ENCODE data around the gene CAMK2B.

The CAMK2B gene

DNA sequence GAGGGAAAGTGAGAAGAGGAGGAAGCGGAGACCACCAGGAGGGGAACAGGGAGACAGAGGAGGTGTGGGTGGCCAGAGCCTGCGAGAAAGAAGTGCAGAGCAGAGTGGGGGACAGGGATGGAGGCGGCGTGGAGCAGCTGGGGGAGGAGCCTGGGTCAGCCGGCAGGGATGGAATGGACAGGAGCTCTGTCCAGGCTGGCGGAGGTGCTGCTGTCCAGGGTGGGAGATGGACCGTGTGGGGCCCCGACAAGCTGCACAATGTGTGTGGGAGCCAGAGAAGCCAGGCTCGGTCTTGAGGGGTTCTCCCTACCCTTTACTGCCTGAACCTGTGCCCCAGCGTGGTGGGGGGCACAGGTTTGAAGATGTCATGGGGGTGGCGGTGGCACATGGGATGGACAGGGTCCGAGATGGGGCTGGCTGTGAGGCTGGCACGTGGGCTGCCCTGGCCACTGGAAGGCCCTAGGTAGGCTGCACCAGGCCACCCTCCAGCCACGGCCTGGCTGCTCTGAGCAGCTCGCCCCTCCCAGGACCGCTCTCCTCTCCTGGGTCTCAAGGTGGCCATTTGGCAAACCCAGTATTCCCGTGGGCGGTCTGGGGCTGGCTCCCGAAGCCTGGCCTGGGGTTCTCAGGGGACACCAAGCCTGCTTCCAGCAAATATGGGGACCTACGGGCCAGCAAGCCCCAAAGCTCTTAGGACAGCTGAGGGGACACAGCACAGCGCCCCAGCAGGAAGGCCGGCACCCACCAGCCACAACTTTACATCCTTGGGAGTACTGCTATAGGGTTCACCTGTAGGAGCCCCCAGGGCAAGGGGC is 92.3 kb downstream of the CAMK2B start:
- TF ChIP-seq, protein P1, sequence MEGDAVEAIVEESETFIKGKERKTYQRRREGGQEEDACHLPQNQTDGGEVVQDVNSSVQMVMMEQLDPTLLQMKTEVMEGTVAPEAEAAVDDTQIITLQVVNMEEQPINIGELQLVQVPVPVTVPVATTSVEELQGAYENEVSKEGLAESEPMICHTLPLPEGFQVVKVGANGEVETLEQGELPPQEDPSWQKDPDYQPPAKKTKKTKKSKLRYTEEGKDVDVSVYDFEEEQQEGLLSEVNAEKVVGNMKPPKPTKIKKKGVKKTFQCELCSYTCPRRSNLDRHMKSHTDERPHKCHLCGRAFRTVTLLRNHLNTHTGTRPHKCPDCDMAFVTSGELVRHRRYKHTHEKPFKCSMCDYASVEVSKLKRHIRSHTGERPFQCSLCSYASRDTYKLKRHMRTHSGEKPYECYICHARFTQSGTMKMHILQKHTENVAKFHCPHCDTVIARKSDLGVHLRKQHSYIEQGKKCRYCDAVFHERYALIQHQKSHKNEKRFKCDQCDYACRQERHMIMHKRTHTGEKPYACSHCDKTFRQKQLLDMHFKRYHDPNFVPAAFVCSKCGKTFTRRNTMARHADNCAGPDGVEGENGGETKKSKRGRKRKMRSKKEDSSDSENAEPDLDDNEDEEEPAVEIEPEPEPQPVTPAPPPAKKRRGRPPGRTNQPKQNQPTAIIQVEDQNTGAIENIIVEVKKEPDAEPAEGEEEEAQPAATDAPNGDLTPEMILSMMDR (IDR thresholded peaks at IDR 0.05; ENCODE audit: borderline replicate concordance, extremely low read depth, low read length, poor library complexity, severe bottlenecking), result no peak
- TF ChIP-seq EZH2 (IDR thresholded peaks at IDR 0.05; ENCODE audit: borderline replicate concordance, low read depth, low read length, severe bottlenecking), result no peak
- H4K20me1 ChIP-seq (ENCODE audit: insufficient read depth, low read length), result no peaks in the 10 kb centered on the region
- no peak overlapping the region for H3K9ac ChIP-seq (ENCODE audit: low read depth, low read length)
- DNase-seq (no peak), ATAC-seq (ENCODE audit: insufficient read depth, low read depth) (no peak)
- no peaks in the 10 kb centered on the region for H3K36me3 ChIP-seq (ENCODE audit: insufficient read depth, low read length)
- H3K4me1 ChIP-seq (ENCODE audit: insufficient read depth, low read length), result no peaks in the 10 kb centered on the region
- H3K27ac ChIP-seq (ENCODE audit: low read length), result no peak overlapping the region
- H3K4me3 ChIP-seq (ENCODE audit: low read depth in 1 of 2, low read length in 2 of 2), result no peak overlapping the region
- H2AFZ ChIP-seq (ENCODE audit: low read depth, low read length), result no peak overlapping the region
- no peaks in the 10 kb centered on the region for H3K9me3 ChIP-seq (ENCODE audit: insufficient read depth, low read length, severe bottlenecking)
- peaks cover 3% of the 10 kb centered on the region for H3K27me3 ChIP-seq (ENCODE audit: insufficient read depth, low read length, poor library complexity)
- no peaks in the 10 kb centered on the region for H3K79me2 ChIP-seq (ENCODE audit: insufficient read depth, low read length)
- H3K4me2 ChIP-seq (ENCODE audit: insufficient read depth, low read length), result no peak overlapping the region

DNA sequence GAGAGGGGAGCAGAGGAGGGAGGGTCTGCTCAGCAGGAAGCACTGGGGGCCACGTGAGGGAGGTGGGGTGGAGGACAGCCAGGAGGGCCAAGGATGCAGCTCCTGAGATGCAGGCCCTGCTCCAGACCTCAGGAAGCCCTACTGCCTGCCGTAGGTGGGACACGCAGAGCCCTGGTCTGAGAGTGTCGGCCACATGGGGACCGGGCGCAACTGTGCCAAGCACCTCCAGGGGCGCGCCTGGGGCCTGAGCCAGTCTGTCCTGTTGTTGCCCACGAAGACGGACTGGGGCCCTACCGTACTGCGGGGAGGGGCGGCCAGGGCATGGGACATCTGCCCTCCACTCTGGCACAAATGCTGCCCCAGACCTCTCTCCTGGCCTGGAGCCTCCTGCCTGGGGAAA is 93.0 kb downstream of the CAMK2B start:
- no peak for TF ChIP-seq EZH2 (IDR thresholded peaks at IDR 0.05; ENCODE audit: borderline replicate concordance, low read depth, low read length, severe bottlenecking)
- TF ChIP-seq, protein P1 (IDR thresholded peaks at IDR 0.05; ENCODE audit: borderline replicate concordance, extremely low read depth, low read length, poor library complexity, severe bottlenecking), result no peak
- H4K20me1 ChIP-seq (ENCODE audit: insufficient read depth, low read length), result no peaks in the 10 kb centered on the region
- no peaks in the 10 kb centered on the region for H3K9me3 ChIP-seq (ENCODE audit: insufficient read depth, low read length, severe bottlenecking)
- no peak overlapping the region for H3K9ac ChIP-seq (ENCODE audit: low read depth, low read length)
- DNase-seq, result no peak
- H3K4me1 ChIP-seq (ENCODE audit: insufficient read depth, low read length), result no peaks in the 10 kb centered on the region
- H3K27me3 ChIP-seq (ENCODE audit: insufficient read depth, low read length, poor library complexity), result no peaks in the 10 kb centered on the region
- no peak overlapping the region for H3K4me3 ChIP-seq (ENCODE audit: low read depth in 1 of 2, low read length in 2 of 2)
- no peaks in the 10 kb centered on the region for H3K79me2 ChIP-seq (ENCODE audit: insufficient read depth, low read length)
- H3K27ac ChIP-seq (ENCODE audit: low read length), result no peak overlapping the region
- no peak for ATAC-seq (ENCODE audit: insufficient read depth, low read depth)
- no peak overlapping the region for H3K4me2 ChIP-seq (ENCODE audit: insufficient read depth, low read length)
- H2AFZ ChIP-seq (ENCODE audit: low read depth, low read length), result no peak overlapping the region
- H3K36me3 ChIP-seq (ENCODE audit: insufficient read depth, low read length), result no peaks in the 10 kb centered on the region

DNA sequence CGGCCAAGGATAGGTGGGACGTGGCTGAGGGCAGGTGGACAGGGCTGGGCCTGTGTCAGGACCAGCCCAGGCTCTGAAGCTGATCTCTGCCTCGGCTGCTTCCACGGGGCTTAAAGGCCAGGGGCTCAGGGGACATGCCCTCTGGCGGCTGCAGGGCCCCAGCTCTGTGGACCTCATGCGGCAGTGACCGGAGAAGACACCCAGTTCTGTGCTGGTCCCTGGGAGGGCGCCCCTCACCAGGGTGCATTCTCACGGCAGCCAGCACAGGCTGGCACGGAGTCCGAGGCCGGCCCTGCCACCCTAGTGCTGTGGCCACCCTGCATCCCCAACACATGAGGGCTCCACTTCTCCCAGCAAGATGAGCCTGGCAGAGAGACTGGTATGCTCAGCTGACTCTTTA is 94.3 kb downstream of the CAMK2B start:
- H3K27ac ChIP-seq (ENCODE audit: low read length), result no peak overlapping the region
- no peak overlapping the region for H3K9ac ChIP-seq (ENCODE audit: low read depth, low read length)
- no peaks in the 10 kb centered on the region for H4K20me1 ChIP-seq (ENCODE audit: insufficient read depth, low read length)
- H3K9me3 ChIP-seq (ENCODE audit: insufficient read depth, low read length, severe bottlenecking), result no peaks in the 10 kb centered on the region
- no peak for ATAC-seq (ENCODE audit: insufficient read depth, low read depth)
- H3K4me3 ChIP-seq (ENCODE audit: low read depth in 1 of 2, low read length in 2 of 2), result no peak overlapping the region
- no peaks in the 10 kb centered on the region for H3K27me3 ChIP-seq (ENCODE audit: insufficient read depth, low read length, poor library complexity)
- no peak overlapping the region for H3K4me2 ChIP-seq (ENCODE audit: insufficient read depth, low read length)
- H3K4me1 ChIP-seq (ENCODE audit: insufficient read depth, low read length), result no peaks in the 10 kb centered on the region
- no peak for DNase-seq
- no peaks in the 10 kb centered on the region for H3K79me2 ChIP-seq (ENCODE audit: insufficient read depth, low read length)
- TF ChIP-seq EZH2 (IDR thresholded peaks at IDR 0.05; ENCODE audit: borderline replicate concordance, low read depth, low read length, severe bottlenecking), result no peak
- TF ChIP-seq, protein P1 (IDR thresholded peaks at IDR 0.05; ENCODE audit: borderline replicate concordance, extremely low read depth, low read length, poor library complexity, severe bottlenecking), result no peak
- no peaks in the 10 kb centered on the region for H3K36me3 ChIP-seq (ENCODE audit: insufficient read depth, low read length)
- H2AFZ ChIP-seq (ENCODE audit: low read depth, low read length), result no peak overlapping the region
